Stimulated activated CD8-positive, alpha-beta memory T cell treated with anti-CD3 and anti-CD28 coated beads, Interleukin-15, amount 100 ng/mL, for 1 hour (primary cell): ENCODE data around the gene NXF3.
"Not testable (repeated sequence)": the region's sequence is repeated elsewhere in the genome, so short reads cannot be mapped to it uniquely, and the experiment has no call there.

Experiments
- DNase-seq: peaks from one replicate; pipeline ENCODE4 v3.0.0-alpha.2; 2020; ENCODE audit warnings: low read depth

NXF3 gene

DNA sequence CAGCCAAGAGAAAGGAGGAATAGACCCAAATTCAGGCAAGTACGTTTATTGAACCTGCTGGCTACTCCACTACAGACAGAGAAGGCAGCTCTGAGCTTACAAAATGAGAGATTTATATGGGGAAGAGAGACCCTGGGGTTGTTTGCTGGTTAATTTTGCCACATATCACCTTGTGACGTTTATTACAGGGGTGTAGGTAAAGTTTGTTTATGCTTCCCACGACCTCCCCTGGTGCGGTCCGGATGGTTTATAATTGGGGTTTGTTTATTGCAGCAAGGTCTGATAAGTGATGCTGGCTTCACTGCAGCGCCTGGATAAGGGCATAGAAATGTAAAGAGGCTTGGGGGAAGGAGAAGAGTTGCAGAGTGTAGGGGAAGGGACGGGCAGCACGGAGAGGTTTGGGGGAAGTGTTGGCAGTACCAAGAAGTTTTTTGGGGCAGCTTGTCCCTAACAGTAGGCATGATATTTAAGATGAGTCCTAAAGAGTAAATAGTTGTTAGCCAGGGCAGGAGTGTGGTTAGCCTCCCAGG lies 41.6 kb downstream of the NXF3 start:
- no peak for DNase-seq

DNA sequence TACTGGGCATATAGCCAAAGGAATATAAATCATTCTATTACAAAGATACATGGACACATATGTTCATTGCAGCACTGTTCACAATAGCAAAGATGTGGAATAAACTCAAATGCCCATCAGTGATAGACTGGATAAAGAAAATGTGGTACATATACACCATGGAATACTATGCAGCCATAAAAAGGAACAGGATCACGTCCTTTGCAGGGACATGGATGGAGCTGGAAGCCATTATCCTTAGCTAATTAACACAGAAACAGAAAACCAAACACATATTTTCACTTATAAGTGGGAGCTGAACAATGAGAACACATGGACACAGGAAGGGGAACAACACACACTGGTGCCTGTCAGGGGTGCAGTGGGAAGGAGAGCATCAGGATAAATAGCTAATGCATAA lies 59.6 kb downstream of the NXF3 start:
- not testable (repeated sequence) for DNase-seq
